ENCODE data around the gene IFNL3. TPM values are rescaled to one million over a fixed set of nuclear protein-coding genes. Genes with fewer than 3 reads are reported as not detected.
"Not testable (repeated sequence)": the region's sequence is repeated elsewhere in the genome, so short reads cannot be mapped to it uniquely, and the experiment has no call there.

IFNL3 gene
- not detected for total RNA-seq
- polyA plus RNA-seq: not detected

GRCh38 chr19:39244410-39245100, at the start of gene IFNL3:
TSS of gene IFNL3 (minus strand) at chr19:39245006. CDS start at chr19:39244967, 39 bp downstream.
- DNase-seq (ENCODE audit: low spot score); H3K27ac ChIP-seq (ENCODE audit: low read depth in 1 of 2, low read length in 2 of 2); H3K9me3 ChIP-seq (ENCODE audit: control insufficient read depth in 4 of 4, low read length in 3 of 4); H3K27me3 ChIP-seq (ENCODE audit: control insufficient read depth in 4 of 4, insufficient read depth in 4 of 4, low read length in 3 of 4); H3K36me3 ChIP-seq (ENCODE audit: control insufficient read depth in 4 of 4, insufficient read depth in 3 of 4, low read depth in 1 of 4, low read length in 3 of 4); H3K9ac ChIP-seq (ENCODE audit: low read depth in 1 of 2, low read length in 2 of 2); H3K4me3 ChIP-seq (ENCODE audit: low read depth in 1 of 3, low read length in 3 of 3): not testable (repeated sequence)
- 79% methylated on average over 12 of the region's 12 CpGs for WGBS
- H3K4me1 ChIP-seq (ENCODE audit: control insufficient read depth in 4 of 4, insufficient read depth in 4 of 4, low read length in 3 of 4): peaks cover 3 to 18% (median 14%) of the 10 kb centered on the region in 4 donors

- H3K36me3 ChIP-seq (ENCODE audit: control insufficient read depth in 4 of 4, insufficient read depth in 3 of 4, low read depth in 1 of 4, low read length in 3 of 4): no peaks in the 10 kb centered on the region
- H3K4me1 ChIP-seq (ENCODE audit: control insufficient read depth in 4 of 4, insufficient read depth in 4 of 4, low read length in 3 of 4): no peaks in the 10 kb centered on the region
- no peak overlapping the region for H3K27ac ChIP-seq (ENCODE audit: low read depth in 1 of 2, low read length in 2 of 2)
- no peak for DNase-seq (ENCODE audit: low spot score)
- no peaks in the 10 kb centered on the region for H3K27me3 ChIP-seq (ENCODE audit: control insufficient read depth in 4 of 4, insufficient read depth in 4 of 4, low read length in 3 of 4)
- H3K9me3 ChIP-seq (ENCODE audit: control insufficient read depth in 4 of 4, low read length in 3 of 4): no peaks in the 10 kb centered on the region
- H3K4me3 ChIP-seq (ENCODE audit: low read depth in 1 of 3, low read length in 3 of 3): no peak overlapping the region
- TF ChIP-seq HNF4G (IDR thresholded peaks at IDR 0.05): no peak
- no peak for TF ChIP-seq TAF1 (conservative IDR thresholded peaks at IDR 0.05)
- TF ChIP-seq EGR1 (IDR thresholded peaks at IDR 0.05; ENCODE audit: low read depth in 2 of 2): no peak
- no peak for TF ChIP-seq GABPA (IDR thresholded peaks at IDR 0.05 in 1 of 2, conservative IDR thresholded peaks at IDR 0.05 in 1 of 2)
- TF ChIP-seq, protein P1, sequence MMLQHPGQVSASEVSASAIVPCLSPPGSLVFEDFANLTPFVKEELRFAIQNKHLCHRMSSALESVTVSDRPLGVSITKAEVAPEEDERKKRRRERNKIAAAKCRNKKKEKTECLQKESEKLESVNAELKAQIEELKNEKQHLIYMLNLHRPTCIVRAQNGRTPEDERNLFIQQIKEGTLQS (IDR thresholded peaks at IDR 0.05): no peak
- TF ChIP-seq, protein P2, sequence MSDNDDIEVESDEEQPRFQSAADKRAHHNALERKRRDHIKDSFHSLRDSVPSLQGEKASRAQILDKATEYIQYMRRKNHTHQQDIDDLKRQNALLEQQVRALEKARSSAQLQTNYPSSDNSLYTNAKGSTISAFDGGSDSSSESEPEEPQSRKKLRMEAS (IDR thresholded peaks at IDR 0.05): no peak
- no peak for TF ChIP-seq FOXA1 (IDR thresholded peaks at IDR 0.05)
- no peak for TF ChIP-seq ZBTB33 (IDR thresholded peaks at IDR 0.05)
- TF ChIP-seq CTCF (IDR thresholded peaks at IDR 0.05; ENCODE audit: low read depth, low read length, missing input control): no peak
- WGBS: 75% methylated on average over 4 of the region's 4 CpGs
- no peak overlapping the region for H3K9ac ChIP-seq (ENCODE audit: low read depth in 1 of 2, low read length in 2 of 2)
Observed at GRCh38 chr19:39293394-39293793, 48.6 kb upstream of the IFNL3 start.

- Histone ChIP-seq H3K9me3 (ENCODE audit: control insufficient read depth in 4 of 4, low read length in 3 of 4) (no peaks in the 10 kb centered on the region), H3K27me3 (ENCODE audit: control insufficient read depth in 4 of 4, insufficient read depth in 4 of 4, low read length in 3 of 4) (no peaks in the 10 kb centered on the region), H3K36me3 (ENCODE audit: control insufficient read depth in 4 of 4, insufficient read depth in 3 of 4, low read depth in 1 of 4, low read length in 3 of 4) (no peaks in the 10 kb centered on the region), H3K27ac (ENCODE audit: low read depth in 1 of 2, low read length in 2 of 2) (no peak overlapping the region), H3K4me3 (ENCODE audit: low read depth in 1 of 3, low read length in 3 of 3) (no peak overlapping the region), H3K4me1 (ENCODE audit: control insufficient read depth in 4 of 4, insufficient read depth in 4 of 4, low read length in 3 of 4) (no peaks in the 10 kb centered on the region), H3K9ac (ENCODE audit: low read depth in 1 of 2, low read length in 2 of 2) (no peak overlapping the region)
- TF ChIP-seq CTCF (IDR thresholded peaks at IDR 0.05; ENCODE audit: low read depth, low read length, missing input control): no peak
- TF ChIP-seq YY1 (IDR thresholded peaks at IDR 0.05): no peak
- no peak for DNase-seq (ENCODE audit: low spot score)
- WGBS: 83% methylated on average over 1 of the region's 1 CpG
Observed at GRCh38 chr19:39284032-39284431, 39.2 kb upstream of the IFNL3 start.
